Neural crest cell (in vitro differentiated cells): ENCODE results near the gene AMIGO2. TPM values are rescaled to one million over a fixed set of nuclear protein-coding genes. Genes with fewer than 3 reads are reported as not detected.
A peak's percentile ranks its signal among the peaks of the same experiment; 100 is the strongest.

Experiments used
- DNase-seq: peaks from one replicate; pipeline ENCODE4 v3.0.0; 2021; ENCODE audit warnings: low read depth, mixed read lengths, low spot score
- H3K27ac Mint-ChIP-seq: one replicate; pipeline ENCODE4 v1.8.0; 2021; ENCODE audit warnings: mild to moderate bottlenecking, mixed read lengths; ENCODE audit not compliant: unreplicated experiment
- H3K27me3 Mint-ChIP-seq: 2 replicates; pipeline ENCODE4 v1.8.0; 2021; ENCODE audit warnings: low read depth, mild to moderate bottlenecking, mixed read lengths
- H3K36me3 Mint-ChIP-seq: 2 replicates; pipeline ENCODE4 v1.8.0; 2021; ENCODE audit warnings: low read depth, mild to moderate bottlenecking, mixed read lengths
- H3K4me1 Mint-ChIP-seq: 2 replicates; pipeline ENCODE4 v1.8.0; 2021; ENCODE audit warnings: mixed read lengths
- H3K4me3 Mint-ChIP-seq: one replicate; pipeline ENCODE4 v1.8.0; 2021; ENCODE audit warnings: mild to moderate bottlenecking, mixed read lengths
- H3K9me3 Mint-ChIP-seq: 2 replicates; pipeline ENCODE4 v1.8.0; 2021; ENCODE audit warnings: mixed read lengths
- CTCF ChIP-seq: fragments of 200-600 bp; sonication (generic); conservative IDR thresholded peaks from 2 replicates; pipeline ENCODE4 v1.5.0; 2021; ENCODE audit warnings: antibody characterized with exemption, mild to moderate bottlenecking
- total RNA-seq: library from RNA; stranded (reverse); gene quantifications from 2 replicates; pipeline ENCODE4 v1.2.1, GENCODE V29; 2021

The AMIGO2 gene
- total RNA-seq, 1 donor from 2014 or later, result 5.4 TPM

GRCh38 chr12:47070310-47070709 lies 9.4 kb downstream of the AMIGO2 start:
- H3K9me3 Mint-ChIP-seq, result no peaks in the 10 kb centered on the region
- H3K27me3 Mint-ChIP-seq, result no peaks in the 10 kb centered on the region
- no peaks in the 10 kb centered on the region for H3K4me1 Mint-ChIP-seq
- H3K27ac Mint-ChIP-seq, result no peak overlapping the region
- H3K36me3 Mint-ChIP-seq, result no peaks in the 10 kb centered on the region
- TF ChIP-seq CTCF, result no peak
- DNase-seq, result no peak
- no peak overlapping the region for H3K4me3 Mint-ChIP-seq

DNA sequence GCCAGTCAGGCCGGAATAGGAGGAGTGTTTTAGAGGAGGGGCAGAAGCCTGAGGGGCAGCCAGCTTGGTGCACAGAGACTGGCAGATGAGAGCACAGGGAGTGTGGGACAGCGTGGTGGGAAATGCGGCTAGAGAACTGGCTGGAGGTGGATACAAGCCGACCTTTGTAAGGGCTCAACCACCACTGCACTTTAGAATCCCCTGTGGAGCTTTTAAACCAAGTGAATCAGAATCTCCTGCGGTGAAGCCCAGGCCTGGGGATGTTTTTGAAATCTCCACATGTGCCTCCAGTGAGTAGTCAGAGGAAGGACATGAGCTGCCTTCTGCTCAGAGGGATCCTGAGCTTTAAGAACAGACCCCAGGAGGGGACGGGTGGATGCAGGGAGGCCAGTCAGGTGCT lies 11.2 kb downstream of the AMIGO2 start:
- no peaks in the 10 kb centered on the region for H3K27me3 Mint-ChIP-seq
- DNase-seq, result no peak
- no peak for TF ChIP-seq CTCF
- no peaks in the 10 kb centered on the region for H3K36me3 Mint-ChIP-seq
- no peak overlapping the region for H3K27ac Mint-ChIP-seq
- H3K4me1 Mint-ChIP-seq, result no peaks in the 10 kb centered on the region
- no peak overlapping the region for H3K4me3 Mint-ChIP-seq
- H3K9me3 Mint-ChIP-seq, result no peaks in the 10 kb centered on the region

DNA sequence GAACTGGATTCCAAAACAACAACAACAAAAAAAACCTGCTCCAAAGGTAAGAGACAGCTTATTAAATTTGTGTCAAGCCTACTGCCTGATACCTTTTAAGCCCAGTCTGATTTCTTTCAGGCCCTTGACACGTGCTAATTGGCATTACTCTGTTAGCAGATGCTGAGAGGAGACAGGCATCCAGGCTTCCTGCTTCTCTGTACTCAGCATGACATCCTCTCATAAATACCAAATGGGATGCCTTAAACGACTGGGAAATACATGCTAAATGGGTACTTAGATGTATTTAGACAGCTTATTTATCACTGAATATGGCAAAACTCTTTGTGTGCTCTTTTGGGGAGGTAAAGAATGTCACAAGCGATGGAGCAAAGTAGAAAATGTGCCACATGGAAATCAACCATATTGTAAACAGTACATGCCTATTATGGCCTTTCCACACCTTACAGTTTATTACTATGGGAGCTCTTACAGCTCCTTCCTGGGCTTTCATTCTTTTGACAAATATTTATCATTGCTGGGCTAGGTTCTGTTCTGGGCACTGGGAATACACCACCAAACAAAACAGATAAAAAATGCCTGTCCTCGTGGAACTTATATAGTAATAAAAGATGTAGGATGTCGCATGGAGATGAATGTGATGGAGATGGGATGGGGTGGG lies 11.9 kb downstream of the AMIGO2 start:
- Mint-ChIP-seq H3K27ac (no peak overlapping the region), H3K36me3 (no peaks in the 10 kb centered on the region)
- no peak for TF ChIP-seq CTCF

GRCh38 chr12:47067176-47067575 lies 12.6 kb downstream of the AMIGO2 start:
- DNase-seq, result no peak
- Mint-ChIP-seq H3K27ac (peak overlapping the region; percentile 67), H3K4me1 (no peaks in the 10 kb centered on the region), H3K36me3 (no peaks in the 10 kb centered on the region), H3K9me3 (no peaks in the 10 kb centered on the region), H3K4me3 (no peak overlapping the region), H3K27me3 (no peaks in the 10 kb centered on the region)
- TF ChIP-seq CTCF, result no peak

More for the DNA sequence above, 11.9 kb downstream of the AMIGO2 start:
- Mint-ChIP-seq H3K27me3 (no peaks in the 10 kb centered on the region), H3K4me1 (no peaks in the 10 kb centered on the region), H3K4me3 (no peak overlapping the region), H3K9me3 (no peaks in the 10 kb centered on the region)
- no peak for DNase-seq

DNA sequence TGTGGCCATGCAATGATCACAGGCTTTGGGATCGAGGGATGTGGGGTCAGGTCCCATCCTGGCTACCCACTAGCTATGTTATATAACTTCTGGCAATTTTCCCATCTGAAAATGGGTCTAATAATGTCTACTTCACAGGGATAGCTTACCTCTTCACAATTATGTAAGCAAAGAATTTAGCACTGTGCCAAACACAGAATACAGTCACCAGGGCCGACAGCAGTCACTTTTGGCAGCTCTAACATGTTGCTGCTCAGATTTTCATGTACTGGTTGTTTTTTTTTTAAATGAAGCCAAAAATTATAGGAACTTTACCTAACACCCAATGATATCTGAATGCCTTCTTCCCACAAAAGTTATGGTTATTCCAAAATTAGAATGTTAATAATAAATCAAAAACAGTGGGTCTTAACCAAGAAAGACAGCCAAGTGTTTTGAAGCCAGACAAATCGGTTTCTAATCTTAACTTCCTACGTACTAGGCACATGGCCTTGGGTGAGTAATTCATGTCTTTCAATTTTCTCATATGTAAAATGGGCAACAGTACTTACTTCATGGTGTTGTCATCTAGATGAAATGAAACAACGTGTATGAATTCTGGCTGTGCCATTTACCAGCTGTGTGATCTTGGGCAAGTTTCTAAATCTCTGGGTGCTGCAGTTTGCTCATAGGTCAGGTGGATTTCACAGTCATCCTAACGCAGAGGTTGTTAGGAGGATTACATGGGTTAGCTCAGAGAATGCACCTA lies 13.3 kb downstream of the AMIGO2 start:
- no peaks in the 10 kb centered on the region for H3K27me3 Mint-ChIP-seq
- no peaks in the 10 kb centered on the region for H3K4me1 Mint-ChIP-seq
- H3K4me3 Mint-ChIP-seq, result no peak overlapping the region
- no peak for DNase-seq
- H3K27ac Mint-ChIP-seq, result no peak overlapping the region
- H3K36me3 Mint-ChIP-seq, result no peaks in the 10 kb centered on the region
- no peak for TF ChIP-seq CTCF
- H3K9me3 Mint-ChIP-seq, result no peaks in the 10 kb centered on the region
